Adrenal gland (tissue), 12 donors: ENCODE results near the gene PDGFB. TPM values are rescaled to one million over a fixed set of nuclear protein-coding genes. Genes with fewer than 3 reads are reported as not detected.

ENCODE experiments used
- DNase-seq, 7 donors: peaks; one replicate each; pipeline ENCODE4 v3.0.0-alpha.2; 2019 to 2020
- H3K27ac ChIP-seq, 5 donors: fragments of 200-600 bp; sonication (generic) in 4 of 5; 1 replicate in 3 of 5; 2 replicates in 2 of 5; pipeline versions ENCODE4 v1.5.1 to v1.8.0; 2016 to 2020; ENCODE audit warnings: mild to moderate bottlenecking in 1 of 5
- H3K27me3 ChIP-seq: fragments of 200-600 bp; 2 replicates; pipeline ENCODE4 v1.8.0; 2021
- H3K36me3 ChIP-seq, 2 donors: fragments of 200-600 bp; replicated peaks in 1 of 2; 1 replicate in 1 of 2; 2 replicates in 1 of 2; pipeline versions ENCODE4 v1.5.1 to v1.8.0; 2018 to 2022
- H3K4me1 ChIP-seq, 2 donors: fragments of 200-600 bp; replicated peaks in 1 of 2; 1 replicate in 1 of 2; 2 replicates in 1 of 2; pipeline versions ENCODE4 v1.5.1 to v1.8.0; 2018 to 2021
- H3K4me3 ChIP-seq, 4 donors: fragments of 200-600 bp; sonication (generic) in 3 of 4; one replicate each; pipeline ENCODE4 v1.5.1; 2016 to 2018
- H3K9me3 ChIP-seq, 3 donors: fragments of 200-600 bp; sonication (generic) in 1 of 3; replicated peaks in 1 of 3; 1 replicate in 2 of 3; 2 replicates in 1 of 3; pipeline versions ENCODE4 v1.5.1 to v1.8.0; 2016 to 2021
- CTCF ChIP-seq, 6 experiments: fragments of 450-650 bp in 4 of 6; fragments of 200-600 bp in 2 of 6; sonication (generic) in 1 of 6; IDR thresholded peaks; 1 replicate in 5 of 6; 2 replicates in 1 of 6; pipeline versions ENCODE4 v1.5.1 to v1.8.0; 2016 to 2021; ENCODE audit warnings: antibody characterized with exemption in 6 of 6, mild to moderate bottlenecking in 2 of 6, moderate library complexity in 1 of 6
- POLR2A ChIP-seq, 2 donors: fragments of 450-650 bp; IDR thresholded peaks; one replicate each; pipeline ENCODE4 v1.6.1; 2017; ENCODE audit warnings: antibody characterized with exemption in 2 of 2, mild to moderate bottlenecking in 2 of 2, moderate library complexity in 1 of 2
- WGBS, 4 donors: extraction: QIAGEN DNeasy Blood & Tissue Kit in 2 of 4; methylation state at CpG; one replicate each; pipeline versions ENCODE4 v1.1.5 to v1.1.7; 2013 to 2017; 5-methylcytosine and 5-hydroxymethylcytosine counted together
- intact Hi-C, 2 donors: fragments of 100-400 bp; cut with DNase I; formaldehyde crosslinking; loops; one replicate each; pipeline versions ENCODE4 v1.14.1 to v1.15.0; 2022 to 2023
- polyA plus RNA-seq, 3 donors: library from polyadenylated mRNA; stranded (reverse); fragments of 200-250 nt in 2 of 3; fragments of 350-450 nt in 1 of 3; fragmentation: Illumina TruSeq in 1 of 3; extraction: RNeasy Lipid Tissue Mini Kit (QIAGEN cat#74804) in 1 of 3; gene quantifications; one replicate each; pipeline ENCODE4 v1.2.3, GENCODE V29; 2013 to 2014
- total RNA-seq, 9 donors: library from RNA; depleted of rRNA in 4 of 9; stranded (reverse); fragments of >200 nt in 4 of 9; fragments of 120-200 nt in 1 of 9; fragmentation: NEBNext Ultra II Directional in 1 of 9; extraction: Animal tissue kit (Norgen Biotek cat#: 25700) in 1 of 9; gene quantifications; one replicate each; pipeline versions ENCODE4 v1.1.0 to v1.2.4, GENCODE V29; 2013 to 2023
- donor health status: healthy with polysubstance abuse.
- donor health status: Bipolar disorder and iron deficiency.
- donor health status: DM: yes; HTN: yes; CAD: no.
- donor health status: DM: no; HTN: no; CAD: no.
- donor health status: DM: no; HTN: no; CAD: no.
- donor health status: DM: yes; HTN: yes; CAD: no.

The PDGFB gene
- total and polyA plus RNA-seq, 12 donors = 1.8 to 10.9 (median 6.1) TPM

GRCh38 chr22:39215070-39215396, 29.7 kb downstream of the PDGFB start:
- H3K27ac ChIP-seq = no peak overlapping the region
- 65 to 85% (median 81%) methylated on average over 5 to 6 of the region's 6 CpGs for WGBS, 4 donors
- no peaks in the 10 kb centered on the region for H3K9me3 ChIP-seq
- H3K4me1 ChIP-seq = no peaks in the 10 kb centered on the region
- no peak for DNase-seq
- H3K36me3 ChIP-seq = no peaks in the 10 kb centered on the region
- H3K4me3 ChIP-seq = no peak overlapping the region
- TF ChIP-seq CTCF (IDR thresholded peaks at IDR 0.05) = no peak
- no peak for TF ChIP-seq POLR2A (IDR thresholded peaks at IDR 0.05)
- intact Hi-C loops = no loop called here
- H3K27me3 ChIP-seq = no peaks in the 10 kb centered on the region

DNA sequence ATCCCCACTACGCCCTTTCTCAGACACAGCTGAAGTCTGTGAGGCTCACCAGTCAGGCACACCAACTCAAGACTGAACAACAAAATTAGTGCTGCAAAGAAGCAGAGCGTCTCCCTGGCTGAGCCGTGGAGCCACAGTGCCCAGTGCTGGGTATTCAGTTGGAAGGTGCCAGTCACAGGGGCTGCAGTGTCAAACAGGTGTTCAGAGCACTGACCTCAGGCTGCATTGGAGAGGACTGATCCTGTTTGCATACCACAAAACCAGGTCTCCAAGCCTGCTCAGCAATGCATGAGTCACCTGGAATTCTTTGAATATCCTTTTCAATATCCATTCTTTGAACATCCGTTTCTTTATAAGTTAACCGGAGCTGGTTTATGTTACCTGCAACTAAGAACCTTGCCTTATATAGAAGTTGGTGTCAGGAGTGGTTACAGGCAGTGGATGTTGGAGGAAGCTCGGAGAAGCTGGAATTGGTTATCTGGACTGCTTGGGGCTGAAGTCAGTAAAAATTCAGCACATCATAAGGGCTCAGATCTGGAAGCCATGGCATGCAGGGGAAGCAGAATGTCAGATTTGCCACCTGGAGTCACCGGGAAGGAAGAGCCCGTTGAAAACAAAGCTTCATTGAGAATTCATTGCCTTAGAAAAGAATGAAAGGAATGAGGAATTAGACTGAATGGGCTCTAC, 30.3 kb downstream of the PDGFB start:
- H3K4me3 ChIP-seq = no peak overlapping the region
- no peaks in the 10 kb centered on the region for H3K27me3 ChIP-seq
- H3K9me3 ChIP-seq = no peaks in the 10 kb centered on the region
- DNase-seq = peak in 1 of 7 donors; percentile 4
- no peak overlapping the region for H3K27ac ChIP-seq
- TF ChIP-seq CTCF (IDR thresholded peaks at IDR 0.05) (no peak), POLR2A (IDR thresholded peaks at IDR 0.05) (no peak)
- 63 to 70% (median 64%) methylated on average over 8 of the region's 8 CpGs for WGBS, 4 donors
- no peaks in the 10 kb centered on the region for H3K36me3 ChIP-seq
- no peaks in the 10 kb centered on the region for H3K4me1 ChIP-seq
- intact Hi-C loops = no loop called here

GRCh38 chr22:39214006-39214382, 30.8 kb downstream of the PDGFB start:
- no peak for DNase-seq
- no peaks in the 10 kb centered on the region for H3K27me3 ChIP-seq
- WGBS, 4 donors = 71 to 87% (median 79%) methylated on average over 6 to 9 of the region's 9 CpGs
- intact Hi-C loops = no loop called here
- H3K27ac ChIP-seq = no peak overlapping the region
- H3K9me3 ChIP-seq = no peaks in the 10 kb centered on the region
- H3K4me3 ChIP-seq = no peak overlapping the region
- no peaks in the 10 kb centered on the region for H3K4me1 ChIP-seq
- no peak for TF ChIP-seq CTCF (IDR thresholded peaks at IDR 0.05)
- no peak for TF ChIP-seq POLR2A (IDR thresholded peaks at IDR 0.05)
- H3K36me3 ChIP-seq = no peaks in the 10 kb centered on the region

- TF ChIP-seq CTCF (IDR thresholded peaks at IDR 0.05) (no peak), POLR2A (IDR thresholded peaks at IDR 0.05) (no peak)
- H3K4me3 ChIP-seq = no peak overlapping the region
- no peak overlapping the region for H3K27ac ChIP-seq
- no peak for DNase-seq
- no peaks in the 10 kb centered on the region for H3K27me3 ChIP-seq
- WGBS, 4 donors = 65 to 83% (median 74%) methylated on average over 12 of the region's 12 CpGs
- no peaks in the 10 kb centered on the region for H3K36me3 ChIP-seq
- no peaks in the 10 kb centered on the region for H3K9me3 ChIP-seq
- H3K4me1 ChIP-seq = no peaks in the 10 kb centered on the region
- intact Hi-C loops = no loop called here
Observed at GRCh38 chr22:39212721-39213376, 31.9 kb downstream of the PDGFB start.
